ENCODE results near the gene USP17L29. TPM values are rescaled to one million over a fixed set of nuclear protein-coding genes. Genes with fewer than 3 reads are reported as not detected.

Gene USP17L29
- total RNA-seq, 3 donors from 2014 or later (not counting 1 experiment from before 2014, with no cell fraction given) = not detected

Other genes starting within 250 kb of the USP17L29 start
- not detected for gene FAM90A26, start 183.2 kb upstream of the USP17L29 start, total RNA-seq
- not detected for gene USP17L10, start 143.0 kb upstream of the USP17L29 start, total RNA-seq
- not detected for gene USP17L11, start 138.2 kb upstream of the USP17L29 start, total RNA-seq
- gene USP17L12, start 133.5 kb upstream of the USP17L29 start, total RNA-seq = not detected
- not detected for gene USP17L13, start 128.7 kb upstream of the USP17L29 start, total RNA-seq
- gene USP17L15, start 119.3 kb upstream of the USP17L29 start, total RNA-seq = not detected
- gene USP17L17, start 109.8 kb upstream of the USP17L29 start, total RNA-seq = not detected
- gene USP17L18, start 105.0 kb upstream of the USP17L29 start, total RNA-seq = not detected
- gene USP17L19, start 100.3 kb upstream of the USP17L29 start, total RNA-seq = not detected
- gene USP17L20, start 95.5 kb upstream of the USP17L29 start, total RNA-seq = not detected
- not detected for gene USP17L21, start 90.8 kb upstream of the USP17L29 start, total RNA-seq
- gene USP17L22, start 86.0 kb upstream of the USP17L29 start, total RNA-seq = not detected
- gene USP17L24, start 28.5 kb upstream of the USP17L29 start, total RNA-seq = not detected
- not detected for gene USP17L25, start 23.7 kb upstream of the USP17L29 start, total RNA-seq
- gene USP17L26, start 19.0 kb upstream of the USP17L29 start, total RNA-seq = not detected
- gene USP17L5, start 14.2 kb upstream of the USP17L29 start, total RNA-seq = not detected
- not detected for gene USP17L27, start 9.5 kb upstream of the USP17L29 start, total RNA-seq
- gene USP17L28, start 4.7 kb upstream of the USP17L29 start, total RNA-seq = not detected
- not detected for gene USP17L30, start 9.5 kb downstream of the USP17L29 start, total RNA-seq
- not detected for gene DEFB131A, start 90.8 kb downstream of the USP17L29 start, total RNA-seq